ENCODE measurements around the gene ZFAND3.
"Not testable (repeated sequence)": the region's sequence is repeated elsewhere in the genome, so short reads cannot be mapped to it uniquely, and the experiment has no call there.

ZFAND3 gene

GRCh38 chr6:37876843-37877242 is 57.3 kb downstream of the ZFAND3 start:
- no peak overlapping the region for H3K4me3 Mint-ChIP-seq
- ATAC-seq: no peak
- H3K27ac Mint-ChIP-seq: no peak overlapping the region

GRCh38 chr6:37877373-37878149 is 58.0 kb downstream of the ZFAND3 start:
- H3K4me3 Mint-ChIP-seq: no peak overlapping the region
- H3K36me3 Mint-ChIP-seq (ENCODE audit: low read depth): peaks cover 15% of the 10 kb centered on the region
- no peak for DNase-seq
- H3K9me3 Mint-ChIP-seq: no peaks in the 10 kb centered on the region
- H3K27me3 Mint-ChIP-seq: no peaks in the 10 kb centered on the region
- peaks cover 56% of the 10 kb centered on the region for H3K4me1 Mint-ChIP-seq
- ATAC-seq: peak; percentile 33
- H3K27ac Mint-ChIP-seq: no peak overlapping the region

More at GRCh38 chr6:37876843-37877242, 57.3 kb downstream of the ZFAND3 start:
- Mint-ChIP-seq H3K27me3 (no peaks in the 10 kb centered on the region), H3K36me3 (ENCODE audit: low read depth) (peaks cover 20% of the 10 kb centered on the region), H3K9me3 (peaks cover 3% of the 10 kb centered on the region), H3K4me1 (peaks cover 62% of the 10 kb centered on the region)
- DNase-seq: no peak

- Mint-ChIP-seq H3K27ac (no peak overlapping the region), H3K27me3 (no peaks in the 10 kb centered on the region), H3K4me3 (no peak overlapping the region), H3K36me3 (ENCODE audit: low read depth) (peaks cover 13% of the 10 kb centered on the region), H3K9me3 (no peaks in the 10 kb centered on the region), H3K4me1 (peaks cover 53% of the 10 kb centered on the region)
- ATAC-seq (no peak), DNase-seq (no peak)
Observed at GRCh38 chr6:37878150-37878710, 58.7 kb downstream of the ZFAND3 start.

- not testable (repeated sequence) for DNase-seq; H3K27ac Mint-ChIP-seq; H3K27me3 Mint-ChIP-seq; H3K36me3 Mint-ChIP-seq (ENCODE audit: low read depth); H3K9me3 Mint-ChIP-seq; H3K4me3 Mint-ChIP-seq; ATAC-seq
- H3K4me1 Mint-ChIP-seq: peaks cover 52% of the 10 kb centered on the region
Observed at GRCh38 chr6:37880602-37881001, 61.1 kb downstream of the ZFAND3 start.

GRCh38 chr6:37882292-37882691 is 62.8 kb downstream of the ZFAND3 start:
- no peaks in the 10 kb centered on the region for H3K9me3 Mint-ChIP-seq
- peaks cover 7% of the 10 kb centered on the region for H3K36me3 Mint-ChIP-seq (ENCODE audit: low read depth)
- ATAC-seq: no peak
- no peaks in the 10 kb centered on the region for H3K27me3 Mint-ChIP-seq
- peaks cover 44% of the 10 kb centered on the region for H3K4me1 Mint-ChIP-seq
- no peak overlapping the region for H3K4me3 Mint-ChIP-seq
- no peak for DNase-seq
- no peak overlapping the region for H3K27ac Mint-ChIP-seq

GRCh38 chr6:37882724-37883413 is 63.3 kb downstream of the ZFAND3 start:
- Mint-ChIP-seq H3K27me3 (no peaks in the 10 kb centered on the region), H3K36me3 (ENCODE audit: low read depth) (peaks cover 7% of the 10 kb centered on the region), H3K9me3 (no peaks in the 10 kb centered on the region), H3K4me3 (no peak overlapping the region), H3K4me1 (peaks cover 40% of the 10 kb centered on the region), H3K27ac (no peak overlapping the region)
- ATAC-seq (no peak), DNase-seq (no peak)

GRCh38 chr6:37884548-37884947 is 65.0 kb downstream of the ZFAND3 start:
- Mint-ChIP-seq H3K4me1 (peaks cover 35% of the 10 kb centered on the region), H3K27me3 (no peaks in the 10 kb centered on the region), H3K4me3 (no peak overlapping the region), H3K27ac (no peak overlapping the region), H3K36me3 (ENCODE audit: low read depth) (peaks cover 9% of the 10 kb centered on the region), H3K9me3 (no peaks in the 10 kb centered on the region)
- no peak for ATAC-seq
- DNase-seq: no peak

- no peak for ATAC-seq
- Mint-ChIP-seq H3K36me3 (ENCODE audit: low read depth) (peaks cover 25% of the 10 kb centered on the region), H3K27ac (no peak overlapping the region), H3K9me3 (peaks cover 4% of the 10 kb centered on the region), H3K4me3 (no peak overlapping the region), H3K27me3 (no peaks in the 10 kb centered on the region), H3K4me1 (peaks cover 39% of the 10 kb centered on the region)
- no peak for DNase-seq
Observed at GRCh38 chr6:37889051-37889450, 69.5 kb downstream of the ZFAND3 start.

GRCh38 chr6:37889486-37889885 is 70.0 kb downstream of the ZFAND3 start:
- Mint-ChIP-seq H3K27me3 (no peaks in the 10 kb centered on the region), H3K36me3 (ENCODE audit: low read depth) (peaks cover 27% of the 10 kb centered on the region), H3K27ac (no peak overlapping the region), H3K4me1 (peaks cover 38% of the 10 kb centered on the region), H3K4me3 (no peak overlapping the region), H3K9me3 (peaks cover 7% of the 10 kb centered on the region)
- DNase-seq: no peak
- no peak for ATAC-seq

GRCh38 chr6:37891072-37891471 is 71.5 kb downstream of the ZFAND3 start:
- peaks cover 14% of the 10 kb centered on the region for H3K9me3 Mint-ChIP-seq
- ATAC-seq (no peak), DNase-seq (no peak)
- no peaks in the 10 kb centered on the region for H3K27me3 Mint-ChIP-seq
- H3K4me3 Mint-ChIP-seq: no peak overlapping the region
- H3K4me1 Mint-ChIP-seq: peaks cover 37% of the 10 kb centered on the region
- H3K36me3 Mint-ChIP-seq (ENCODE audit: low read depth): peaks cover 33% of the 10 kb centered on the region
- no peak overlapping the region for H3K27ac Mint-ChIP-seq

GRCh38 chr6:37893257-37893656 is 73.7 kb downstream of the ZFAND3 start:
- peaks cover 51% of the 10 kb centered on the region for H3K4me1 Mint-ChIP-seq
- no peak overlapping the region for H3K27ac Mint-ChIP-seq
- no peak for ATAC-seq

GRCh38 chr6:37893734-37894133 is 74.2 kb downstream of the ZFAND3 start:
- peaks cover 14% of the 10 kb centered on the region for H3K9me3 Mint-ChIP-seq
- not testable (repeated sequence) for ATAC-seq, DNase-seq, H3K27ac Mint-ChIP-seq, H3K4me3 Mint-ChIP-seq, H3K27me3 Mint-ChIP-seq
- H3K36me3 Mint-ChIP-seq (ENCODE audit: low read depth): peaks cover 35% of the 10 kb centered on the region
- H3K4me1 Mint-ChIP-seq: peaks cover 54% of the 10 kb centered on the region

More at GRCh38 chr6:37893257-37893656, 73.7 kb downstream of the ZFAND3 start:
- H3K36me3 Mint-ChIP-seq (ENCODE audit: low read depth): peaks cover 35% of the 10 kb centered on the region
- no peak overlapping the region for H3K4me3 Mint-ChIP-seq
- H3K9me3 Mint-ChIP-seq: peaks cover 14% of the 10 kb centered on the region
- no peaks in the 10 kb centered on the region for H3K27me3 Mint-ChIP-seq
- DNase-seq: no peak

- Mint-ChIP-seq H3K9me3 (peaks cover 14% of the 10 kb centered on the region), H3K27me3 (no peaks in the 10 kb centered on the region), H3K36me3 (ENCODE audit: low read depth) (peaks cover 35% of the 10 kb centered on the region), H3K27ac (no peak overlapping the region), H3K4me3 (no peak overlapping the region), H3K4me1 (peaks cover 53% of the 10 kb centered on the region)
- no peak for ATAC-seq
- no peak for DNase-seq
Observed at GRCh38 chr6:37894585-37894984, 75.1 kb downstream of the ZFAND3 start.

GRCh38 chr6:37897321-37897720 is 77.8 kb downstream of the ZFAND3 start:
- no peak overlapping the region for H3K4me3 Mint-ChIP-seq
- H3K27me3 Mint-ChIP-seq: no peaks in the 10 kb centered on the region
- DNase-seq (no peak), ATAC-seq (peak; percentile 65)
- peaks cover 29% of the 10 kb centered on the region for H3K36me3 Mint-ChIP-seq (ENCODE audit: low read depth)
- peaks cover 14% of the 10 kb centered on the region for H3K9me3 Mint-ChIP-seq
- H3K27ac Mint-ChIP-seq: no peak overlapping the region
- peaks cover 46% of the 10 kb centered on the region for H3K4me1 Mint-ChIP-seq

All from activated naive CD8-positive, alpha-beta T cell treated with anti-CD3 and anti-CD28 coated beads, Interleukin-2, amount 50 U/mL, for 24 hours (primary cell).